ENCODE measurements around the gene CAMTA1. TPM values are rescaled to one million over a fixed set of nuclear protein-coding genes. Genes with fewer than 3 reads are reported as not detected.

Gene CAMTA1
- polyA plus RNA-seq, 1 experiment = 23.1 TPM

- no peak for DNase-seq (ENCODE audit: low read depth)
- ChIA-PET CTCF (interaction anchor here (1.4 to 3.8 kb wide), 3 partner anchors 26 to 599 kb away, joined by 4 to 21 read pairs (median 8); no protein-coding TSS in a partner anchor), POLR2A (no interaction called here)
- Histone ChIP-seq H3K4me3 (ENCODE audit: low read depth, low read length) (no peak overlapping the region), H3K36me3 (ENCODE audit: control insufficient read depth, insufficient read depth, low read length) (no peaks in the 10 kb centered on the region), H3K27me3 (ENCODE audit: control insufficient read depth, insufficient read depth, low read length) (no peaks in the 10 kb centered on the region)
- no peak for TF ChIP-seq CTCF (IDR thresholded peaks at IDR 0.05; ENCODE audit: insufficient read depth, low read depth, low read length)
Observed at GRCh38 chr1:7641587-7642417, 856.5 kb downstream of the CAMTA1 start.

GRCh38 chr1:7642418-7642704, 857.1 kb downstream of the CAMTA1 start:
- DNase-seq (ENCODE audit: low read depth) = no peak
- POLR2A ChIA-PET = no interaction called here
- CTCF ChIA-PET = interaction anchor here (3.8 kb wide), 1 partner anchor 26 kb away, joined by 21 read pairs; no protein-coding TSS in a partner anchor
- Histone ChIP-seq H3K36me3 (ENCODE audit: control insufficient read depth, insufficient read depth, low read length) (no peaks in the 10 kb centered on the region), H3K27me3 (ENCODE audit: control insufficient read depth, insufficient read depth, low read length) (no peaks in the 10 kb centered on the region), H3K4me3 (ENCODE audit: low read depth, low read length) (no peak overlapping the region)
- no peak for TF ChIP-seq CTCF (IDR thresholded peaks at IDR 0.05; ENCODE audit: insufficient read depth, low read depth, low read length)

GRCh38 chr1:7642781-7643529, 857.7 kb downstream of the CAMTA1 start:
- Histone ChIP-seq H3K36me3 (ENCODE audit: control insufficient read depth, insufficient read depth, low read length) (no peaks in the 10 kb centered on the region), H3K27me3 (ENCODE audit: control insufficient read depth, insufficient read depth, low read length) (no peaks in the 10 kb centered on the region), H3K4me3 (ENCODE audit: low read depth, low read length) (no peak overlapping the region)
- ChIA-PET CTCF (interaction anchor here (1.5 to 3.8 kb wide), 2 partner anchors 25 to 923 kb away, joined by 3 to 21 read pairs; no protein-coding TSS in a partner anchor), POLR2A (no interaction called here)
- TF ChIP-seq CTCF (IDR thresholded peaks at IDR 0.05; ENCODE audit: insufficient read depth, low read depth, low read length) = no peak
- no peak for DNase-seq (ENCODE audit: low read depth)

- POLR2A ChIA-PET = no interaction called here
Observed at GRCh38 chr1:7643530-7643929, 858.3 kb downstream of the CAMTA1 start.

More at GRCh38 chr1:7643530-7643929, 858.3 kb downstream of the CAMTA1 start:
- H3K36me3 ChIP-seq (ENCODE audit: control insufficient read depth, insufficient read depth, low read length) = no peaks in the 10 kb centered on the region
- no peak for DNase-seq (ENCODE audit: low read depth)
- no peak for TF ChIP-seq CTCF (IDR thresholded peaks at IDR 0.05; ENCODE audit: insufficient read depth, low read depth, low read length)
- no peaks in the 10 kb centered on the region for H3K27me3 ChIP-seq (ENCODE audit: control insufficient read depth, insufficient read depth, low read length)
- CTCF ChIA-PET = interaction anchor here (1.5 to 3.8 kb wide), 3 partner anchors 25 to 924 kb away, joined by 3 to 21 read pairs (median 16); no protein-coding TSS in a partner anchor
- H3K4me3 ChIP-seq (ENCODE audit: low read depth, low read length) = no peak overlapping the region
